PC-3 (cell line): ENCODE results near the gene KDM5B.

ENCODE experiments used
- EZH2 ChIP-seq: fragments of 300-600 bp; sonication (generic); IDR thresholded peaks from one replicate; pipeline ENCODE4 v1.6.1; 2017; ENCODE audit warnings: antibody characterized with exemption, mild to moderate bottlenecking, low read length; ENCODE audit not compliant: unreplicated experiment
- EZH2phosphoT487 ChIP-seq: fragments of 300-600 bp; sonication (generic); IDR thresholded peaks from 2 replicates; pipeline ENCODE4 v1.6.1; 2018; ENCODE audit warnings: mild to moderate bottlenecking, antibody characterized with exemption, low read length, borderline replicate concordance
- TF ChIP-seq, protein P1 (sequence below): fragments of 300-600 bp; sonication (generic); conservative IDR thresholded peaks from 2 replicates; pipeline ENCODE4 v1.5.1; 2017; ENCODE audit warnings: antibody characterized with exemption, low read depth, mild to moderate bottlenecking, low read length

DNA sequence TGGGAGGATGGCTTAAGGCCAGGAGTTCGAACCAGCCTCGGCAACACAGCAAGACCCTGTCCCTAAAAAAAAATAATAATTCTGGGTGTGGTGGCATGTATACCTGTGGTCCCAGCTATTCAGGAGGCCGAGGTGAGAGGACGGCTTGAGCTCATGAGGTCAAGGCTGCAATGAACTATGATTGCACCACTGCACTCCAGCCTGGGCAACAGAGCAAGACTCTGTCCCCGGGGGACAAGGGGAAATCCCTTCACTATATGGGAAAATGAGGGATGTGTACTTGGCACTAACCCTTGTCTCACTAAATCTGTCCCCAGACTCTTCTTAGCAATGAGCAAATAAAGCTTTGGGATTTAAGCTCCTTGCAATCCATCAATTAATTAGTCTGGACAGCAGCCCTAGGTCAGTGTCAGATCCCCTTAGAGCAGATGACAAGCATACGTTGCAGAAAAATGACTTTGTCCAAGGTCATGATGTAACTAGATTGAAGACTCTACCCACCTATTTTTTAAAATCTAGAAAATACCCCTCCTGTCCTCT lies 9.4 kb downstream of the KDM5B start:
- TF ChIP-seq, protein P1, sequence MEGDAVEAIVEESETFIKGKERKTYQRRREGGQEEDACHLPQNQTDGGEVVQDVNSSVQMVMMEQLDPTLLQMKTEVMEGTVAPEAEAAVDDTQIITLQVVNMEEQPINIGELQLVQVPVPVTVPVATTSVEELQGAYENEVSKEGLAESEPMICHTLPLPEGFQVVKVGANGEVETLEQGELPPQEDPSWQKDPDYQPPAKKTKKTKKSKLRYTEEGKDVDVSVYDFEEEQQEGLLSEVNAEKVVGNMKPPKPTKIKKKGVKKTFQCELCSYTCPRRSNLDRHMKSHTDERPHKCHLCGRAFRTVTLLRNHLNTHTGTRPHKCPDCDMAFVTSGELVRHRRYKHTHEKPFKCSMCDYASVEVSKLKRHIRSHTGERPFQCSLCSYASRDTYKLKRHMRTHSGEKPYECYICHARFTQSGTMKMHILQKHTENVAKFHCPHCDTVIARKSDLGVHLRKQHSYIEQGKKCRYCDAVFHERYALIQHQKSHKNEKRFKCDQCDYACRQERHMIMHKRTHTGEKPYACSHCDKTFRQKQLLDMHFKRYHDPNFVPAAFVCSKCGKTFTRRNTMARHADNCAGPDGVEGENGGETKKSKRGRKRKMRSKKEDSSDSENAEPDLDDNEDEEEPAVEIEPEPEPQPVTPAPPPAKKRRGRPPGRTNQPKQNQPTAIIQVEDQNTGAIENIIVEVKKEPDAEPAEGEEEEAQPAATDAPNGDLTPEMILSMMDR: no peak
- TF ChIP-seq EZH2 (no peak), EZH2phosphoT487 (no peak)
